Measurements from ENCODE around the gene MFSD11.
"Not testable (repeated sequence)": the region's sequence is repeated elsewhere in the genome, so short reads cannot be mapped to it uniquely, and the experiment has no call there.

MFSD11 gene

DNA sequence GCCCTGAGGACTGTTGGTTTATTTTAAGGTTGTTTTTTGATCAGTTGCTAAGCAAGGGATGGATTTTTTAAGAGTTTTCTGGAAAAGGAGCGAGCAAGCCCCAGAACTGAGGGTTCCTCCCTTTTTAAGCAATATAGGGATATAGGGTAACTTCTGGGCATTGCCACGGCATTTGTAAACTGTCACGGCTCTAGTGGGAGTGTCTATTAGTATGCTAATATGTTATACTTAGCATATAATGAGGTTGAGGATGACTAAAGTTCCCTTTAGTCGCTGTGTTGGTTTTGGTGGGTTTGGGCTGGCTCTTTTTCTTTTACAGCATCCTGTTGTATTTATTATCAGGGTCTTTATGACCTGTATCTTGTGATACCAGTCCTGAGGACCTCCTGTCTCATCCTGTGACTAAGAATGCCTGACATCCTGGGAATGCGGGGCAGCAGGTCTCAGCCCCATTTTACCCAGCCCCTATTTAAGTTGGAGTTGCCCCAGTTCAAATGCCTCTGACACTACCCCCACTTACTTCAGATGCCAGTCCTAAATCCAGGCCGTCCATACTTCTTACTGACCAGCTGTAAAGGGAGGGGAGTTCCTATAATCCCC is 59.4 kb downstream of the MFSD11 start:
- DNase-seq (ENCODE audit: low read depth) = no peak

DNA sequence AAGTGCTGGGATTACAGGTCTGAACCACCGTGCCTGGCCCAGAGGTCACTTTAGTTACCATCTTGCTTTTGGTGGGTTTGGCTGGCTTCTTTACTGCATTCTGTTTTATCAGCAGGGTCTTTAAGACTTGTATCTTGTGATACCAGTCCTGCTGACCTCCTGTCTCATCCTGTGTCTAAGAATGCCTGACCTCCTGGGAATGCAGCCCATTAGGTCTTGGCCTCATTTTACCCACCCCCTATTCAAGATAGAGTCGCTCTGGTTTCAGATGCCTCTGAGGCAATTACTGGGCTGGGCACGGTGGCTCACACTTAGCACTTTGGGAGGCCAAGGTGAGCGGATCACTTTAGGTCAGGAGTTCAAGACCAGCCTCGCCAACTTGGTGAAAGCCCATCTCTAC is 63.8 kb downstream of the MFSD11 start:
- no peak for DNase-seq (ENCODE audit: low read depth)

DNA sequence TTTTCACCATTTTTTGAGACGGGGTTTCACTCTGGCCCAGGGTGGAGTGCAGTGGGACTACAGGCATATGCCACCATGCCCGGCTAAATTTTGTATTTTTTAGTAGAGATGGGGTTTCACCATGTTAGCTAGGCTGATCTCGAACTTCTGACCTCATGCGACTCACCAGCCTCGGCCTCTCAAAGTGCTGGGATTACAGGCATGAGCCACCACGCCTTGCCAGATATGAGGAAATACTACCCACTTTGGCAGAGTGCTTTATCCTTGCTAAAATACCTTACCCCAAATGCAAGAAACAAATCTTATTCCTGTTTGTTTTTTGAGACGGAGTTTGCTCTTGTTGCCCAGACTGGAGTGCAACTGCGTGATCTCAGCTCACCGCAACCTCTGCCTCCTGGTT is 67.4 kb downstream of the MFSD11 start:
- DNase-seq (ENCODE audit: low read depth) = peak; percentile 64

DNA sequence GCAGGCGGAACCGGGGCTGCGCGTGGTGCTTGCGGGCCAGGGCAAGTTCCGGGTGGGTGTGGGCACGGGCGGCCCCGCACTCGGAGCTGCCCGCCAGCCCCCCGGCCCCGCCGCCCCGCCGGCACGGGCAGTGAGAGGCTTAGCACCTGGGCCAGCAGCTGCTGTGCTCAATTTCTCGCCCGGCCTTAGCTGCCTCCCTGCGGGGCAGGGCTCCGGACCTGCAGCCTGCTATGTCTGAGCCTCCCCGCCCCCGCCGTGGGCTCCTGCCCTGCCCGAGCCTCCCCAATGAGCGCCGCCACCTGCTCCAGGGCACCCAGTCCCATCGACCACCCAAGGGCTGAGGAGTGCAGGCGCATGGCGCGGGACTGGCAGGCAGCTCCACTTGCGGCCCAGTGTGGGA is 68.2 kb downstream of the MFSD11 start:
- DNase-seq (ENCODE audit: low read depth) = not testable (repeated sequence)

DNA sequence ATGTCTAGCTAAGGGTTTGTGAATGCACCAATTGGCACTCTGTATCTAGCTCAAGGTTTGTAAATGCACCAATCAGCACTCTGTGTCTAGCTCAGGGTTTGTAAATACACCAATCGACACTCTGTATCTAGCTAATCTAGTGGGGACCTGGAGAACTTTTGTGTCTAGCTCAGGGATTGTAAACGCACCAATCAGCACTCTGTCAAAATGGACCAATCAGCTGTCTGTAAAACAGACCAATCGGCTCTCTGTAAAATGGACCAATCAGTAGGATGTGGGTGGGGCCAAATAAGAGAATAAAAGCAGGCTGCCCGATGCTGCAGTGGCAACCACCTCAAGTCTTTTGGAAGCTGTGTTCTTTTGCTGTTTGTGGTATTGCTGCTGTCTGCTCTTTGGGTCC is 68.8 kb downstream of the MFSD11 start:
- not testable (repeated sequence) for DNase-seq (ENCODE audit: low read depth)

DNA sequence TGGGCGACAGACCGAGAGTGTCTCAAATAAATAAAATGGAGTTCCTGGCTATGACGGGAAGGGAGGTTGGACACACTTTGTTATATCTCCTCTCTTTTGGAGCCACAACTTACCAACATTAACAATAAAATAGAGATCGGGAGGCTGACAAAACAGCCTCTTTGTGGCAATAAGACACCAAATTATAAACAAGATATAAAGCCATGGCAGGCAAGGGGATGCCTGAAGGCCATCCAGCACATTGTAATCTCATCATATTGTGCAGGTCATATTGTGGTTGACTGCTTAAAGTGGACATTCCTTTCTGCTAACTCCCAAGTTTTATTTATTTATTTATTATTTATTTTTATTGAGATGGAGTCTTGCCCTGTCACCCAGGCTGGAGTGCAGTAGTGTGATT is 70.4 kb downstream of the MFSD11 start:
- DNase-seq (ENCODE audit: low read depth) = peak; percentile 11

DNA sequence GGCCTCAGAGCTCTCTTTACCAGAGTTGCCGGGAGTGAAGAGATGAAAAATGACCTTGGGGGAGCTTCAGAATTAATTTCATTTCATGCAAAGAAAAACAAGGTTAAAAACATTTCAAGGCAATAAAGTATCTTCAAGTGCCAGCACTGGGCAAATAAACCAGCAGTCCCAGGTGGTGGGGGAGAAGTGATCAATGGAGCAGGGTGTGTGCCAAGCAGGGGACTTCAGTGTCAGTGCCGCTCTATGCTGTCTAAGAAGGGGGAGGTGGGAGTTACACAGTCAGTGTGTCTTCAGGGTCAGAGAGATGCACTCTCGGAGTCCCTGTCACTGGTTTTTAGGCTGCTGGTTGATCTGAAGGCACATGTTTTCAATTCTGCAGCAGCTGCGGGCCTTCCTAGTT is 73.0 kb downstream of the MFSD11 start:
- no peak for DNase-seq (ENCODE audit: low read depth)

DNA sequence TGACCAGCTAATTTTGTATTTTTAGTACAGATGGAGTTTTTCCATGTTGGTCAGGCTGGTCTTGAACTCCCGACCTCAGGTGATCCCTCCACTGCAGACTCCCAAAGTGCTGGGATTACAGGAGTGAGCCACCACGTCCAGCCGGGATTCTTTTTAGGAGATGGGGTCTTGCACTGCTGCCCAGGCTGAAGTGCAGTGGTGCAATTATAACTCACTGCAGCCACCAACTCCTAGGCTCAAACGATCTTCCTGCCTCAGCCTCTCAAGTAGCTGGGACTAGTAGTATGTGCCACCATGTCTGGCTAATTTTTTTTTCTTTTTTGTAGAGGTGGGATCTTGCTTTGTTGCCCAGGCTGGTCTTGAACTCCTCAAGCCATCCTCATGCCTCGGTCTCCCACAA is 73.9 kb downstream of the MFSD11 start:
- no peak for DNase-seq (ENCODE audit: low read depth)

DNA sequence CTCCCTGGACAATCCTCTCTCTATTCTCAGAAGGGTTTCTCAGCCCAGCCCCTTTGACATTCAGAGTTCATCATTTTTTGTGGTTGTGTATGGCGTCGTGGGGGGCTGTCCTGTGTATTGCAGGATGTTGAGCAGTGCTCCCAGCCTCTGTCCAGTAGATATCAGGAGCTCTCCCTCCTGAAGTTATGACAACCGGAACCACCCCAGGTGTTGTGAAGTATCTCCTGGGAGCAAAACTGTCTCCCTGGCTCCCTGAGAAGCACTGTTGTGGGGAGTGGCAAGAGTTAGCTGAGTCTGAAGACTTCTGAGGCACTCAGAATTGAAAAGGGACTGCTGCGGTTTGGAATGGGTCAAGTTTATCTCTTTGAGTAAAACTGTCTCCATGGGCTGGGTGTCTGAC is 74.3 kb downstream of the MFSD11 start:
- DNase-seq (ENCODE audit: low read depth) = no peak

DNA sequence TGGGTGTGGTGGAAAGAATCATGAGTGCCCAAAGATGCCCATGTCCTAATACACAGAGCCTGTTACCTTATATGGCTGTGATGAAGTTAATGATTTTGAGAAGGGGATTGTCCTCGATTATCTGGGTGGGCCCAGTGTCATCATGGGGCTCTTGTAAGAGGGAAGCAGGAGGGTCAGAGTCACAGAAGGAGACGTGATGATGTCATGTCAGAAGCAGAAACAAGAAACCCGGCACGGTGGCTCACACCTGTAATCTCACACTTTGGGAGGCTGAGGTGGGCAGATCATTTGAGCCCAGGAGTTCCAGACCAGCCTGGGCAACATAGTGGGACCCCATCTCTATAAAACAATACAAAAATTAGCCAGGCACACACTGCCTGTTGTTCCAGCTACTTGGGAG is 75.0 kb downstream of the MFSD11 start:
- DNase-seq (ENCODE audit: low read depth) = no peak

DNA sequence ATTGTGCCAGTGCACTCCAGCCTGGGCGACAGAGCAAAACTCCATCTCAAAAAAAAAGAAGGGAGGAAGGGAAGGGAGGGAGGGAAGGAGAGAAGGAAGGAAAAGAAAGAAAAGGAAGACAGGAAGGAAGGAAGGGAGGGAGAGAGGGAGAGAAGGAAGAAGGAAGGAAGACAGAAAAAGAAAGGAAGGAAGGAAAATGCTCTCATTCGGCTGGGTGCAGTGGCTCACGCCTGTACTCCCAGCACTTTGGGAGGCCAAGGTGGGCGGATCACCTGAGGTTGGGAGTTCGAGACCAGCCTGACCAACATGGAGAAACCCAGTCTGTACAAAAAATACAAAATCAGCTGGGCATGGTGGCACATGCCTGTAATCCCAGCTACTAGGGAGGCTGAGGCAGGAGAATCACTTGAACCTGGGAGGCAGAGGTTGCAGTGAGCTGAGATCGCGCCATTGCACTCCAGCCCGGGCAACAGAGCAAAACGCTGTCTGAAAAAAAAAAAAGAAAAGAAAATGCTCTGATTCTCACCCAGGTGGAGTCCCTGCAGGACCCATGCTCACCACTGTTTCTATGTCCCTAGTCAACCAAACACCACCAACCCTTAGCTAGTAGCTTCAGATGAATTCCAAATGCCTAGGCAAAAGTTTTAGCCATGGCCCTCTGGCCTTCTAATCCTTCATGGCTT is 78.1 kb downstream of the MFSD11 start:
- DNase-seq (ENCODE audit: low read depth) = not testable (repeated sequence)

DNA sequence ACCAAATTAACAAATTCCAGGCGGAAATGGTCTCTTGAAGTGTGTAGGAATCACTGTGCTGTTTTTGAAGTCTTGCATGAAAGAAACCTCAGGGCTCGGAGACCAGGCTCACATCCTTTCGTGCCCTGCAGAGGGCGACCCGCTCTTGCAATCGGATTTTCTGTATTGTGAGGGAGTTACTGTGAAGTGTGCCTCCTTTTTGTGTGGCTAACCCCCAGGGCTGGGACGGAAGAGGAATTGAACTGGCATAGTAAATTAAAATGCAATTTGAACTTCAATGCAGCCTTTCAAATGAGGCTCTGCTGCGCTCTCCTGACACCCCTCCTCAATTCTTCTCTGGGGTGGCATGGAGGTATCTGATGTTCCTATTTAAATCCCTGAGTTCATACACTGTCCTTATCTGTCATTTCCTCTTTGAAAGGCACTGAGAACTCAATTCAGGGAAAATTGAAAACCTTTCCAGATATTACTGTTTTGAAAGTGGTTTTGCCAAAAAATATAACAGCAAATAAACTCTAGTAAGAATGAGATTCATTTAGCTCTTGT is 78.7 kb downstream of the MFSD11 start:
- DNase-seq (ENCODE audit: low read depth) = peak; percentile 61

DNA sequence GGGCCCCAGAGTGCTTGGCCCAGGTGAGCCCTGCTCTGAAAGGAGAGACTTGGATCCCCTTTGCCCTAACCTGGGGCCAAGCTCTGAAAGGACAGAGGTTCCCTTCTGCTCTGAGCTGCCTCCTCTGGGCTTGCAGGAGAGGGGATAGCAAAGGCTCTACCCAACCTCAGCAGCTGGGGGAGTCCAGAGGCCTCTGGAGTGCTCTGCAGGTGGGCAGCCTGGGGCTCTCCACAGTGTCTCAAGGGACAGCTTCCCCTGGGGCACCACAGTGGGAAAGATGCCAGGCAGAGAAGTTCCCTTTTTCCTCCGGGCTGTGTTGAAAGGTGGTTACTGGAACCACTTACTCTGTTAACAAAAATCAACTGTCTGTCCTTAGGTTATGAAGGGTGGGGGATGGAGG is 82.1 kb downstream of the MFSD11 start:
- DNase-seq (ENCODE audit: low read depth) = no peak

DNA sequence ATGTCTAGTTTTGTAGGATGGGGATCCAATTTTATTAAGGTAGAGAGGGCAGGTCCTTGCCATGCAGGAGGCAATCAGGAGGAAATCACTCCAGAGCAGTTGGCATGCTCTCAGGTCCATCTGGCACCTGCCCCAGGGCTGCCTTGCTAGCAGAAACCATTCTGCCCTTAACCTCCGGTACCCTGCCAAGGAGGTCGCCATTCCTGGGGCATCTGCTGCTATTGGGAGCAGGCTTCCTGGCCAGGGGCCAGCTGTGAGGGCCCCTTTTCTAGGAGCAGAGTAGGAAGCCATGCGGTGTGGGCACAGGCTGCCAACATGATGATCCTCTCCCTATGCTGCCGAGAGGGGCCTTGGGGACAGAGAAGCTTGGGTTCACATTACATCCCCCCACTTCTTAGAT is 82.6 kb downstream of the MFSD11 start:
- no peak for DNase-seq (ENCODE audit: low read depth)

DNA sequence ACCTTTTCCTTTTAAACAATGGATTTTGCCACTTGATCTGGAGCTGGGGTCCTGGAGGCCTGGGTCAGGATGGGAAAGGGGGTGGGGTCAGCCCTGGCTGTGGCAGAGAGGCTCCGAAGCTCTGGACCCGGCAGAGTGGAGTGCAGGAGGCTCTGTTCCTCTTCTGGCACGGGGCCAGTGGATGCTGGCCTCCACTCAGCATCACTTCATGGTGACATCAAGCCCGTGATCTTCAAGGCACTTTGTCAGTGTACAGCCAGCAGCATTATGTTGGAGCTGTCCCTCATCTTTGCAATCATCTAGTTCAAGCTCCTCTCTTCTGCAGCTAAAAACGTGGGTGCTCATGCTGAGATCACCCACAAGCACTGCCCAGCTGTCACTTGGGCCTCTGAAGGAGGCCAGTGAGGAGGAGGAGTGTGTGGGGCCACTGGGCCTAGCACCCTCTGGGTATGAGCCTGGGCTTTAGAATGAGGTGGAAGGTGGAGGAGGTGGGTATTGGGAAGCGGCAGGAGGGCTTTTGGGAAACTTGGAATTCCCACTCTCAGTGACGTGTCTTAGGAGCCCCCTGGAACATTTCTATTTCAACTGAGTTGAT is 84.4 kb downstream of the MFSD11 start:
- DNase-seq (ENCODE audit: low read depth) = no peak

DNA sequence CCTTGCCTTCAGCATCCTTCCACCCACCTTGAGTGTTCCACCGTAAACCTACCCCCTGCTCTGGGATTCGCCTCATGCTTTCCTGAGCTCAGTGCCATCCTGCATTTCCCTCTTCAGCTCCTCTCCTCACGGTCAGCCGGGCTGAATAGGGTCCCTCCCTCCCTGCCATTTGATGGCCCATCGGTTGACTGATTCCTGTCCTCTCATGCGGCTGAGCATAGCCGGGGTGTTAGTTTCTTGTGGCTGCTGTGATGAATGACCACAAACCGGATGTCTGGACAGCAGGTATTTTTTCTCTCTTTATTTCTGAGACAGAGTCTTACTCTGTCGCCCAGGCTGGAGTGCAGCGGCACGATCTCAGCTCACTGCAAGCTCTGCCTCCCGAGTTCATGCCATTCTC is 86.2 kb downstream of the MFSD11 start:
- no peak for DNase-seq (ENCODE audit: low read depth)

DNA sequence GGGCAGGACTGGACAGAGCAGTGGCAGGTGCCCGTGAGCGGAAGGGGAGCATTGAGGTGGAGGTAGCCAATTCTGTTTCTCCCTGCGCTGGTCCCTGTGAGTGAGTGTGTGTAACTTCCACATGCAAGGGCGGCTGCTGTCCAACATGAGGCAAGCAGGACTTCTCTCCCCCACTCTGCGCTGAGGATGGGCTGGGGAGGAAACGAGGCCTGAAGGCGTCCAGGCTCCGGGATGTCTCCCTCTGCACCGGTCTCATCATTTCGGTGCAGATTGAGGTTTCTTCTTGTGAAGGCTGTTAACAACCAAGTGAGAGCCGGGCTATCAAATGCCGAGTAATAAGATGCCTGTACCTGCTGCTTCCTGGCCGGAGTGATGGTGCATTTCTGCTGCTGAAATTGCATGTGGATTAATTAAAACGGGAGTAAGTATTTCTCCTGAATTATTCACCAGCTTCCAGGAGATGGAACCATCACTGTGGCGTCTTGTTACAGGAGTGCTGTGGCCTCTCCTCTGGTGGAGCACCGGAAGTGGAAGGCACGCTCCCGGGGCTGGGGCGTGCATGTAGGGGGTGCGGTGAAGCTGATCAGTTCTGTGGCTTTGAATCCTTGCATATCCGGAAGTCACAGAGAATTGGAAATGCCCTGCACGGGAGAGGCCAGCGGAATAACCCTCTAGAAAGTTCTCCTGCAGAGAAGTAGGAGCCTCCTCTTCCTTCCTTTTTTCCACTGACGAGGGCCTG is 88.6 kb downstream of the MFSD11 start:
- peak; percentile 10 for DNase-seq (ENCODE audit: low read depth)

DNA sequence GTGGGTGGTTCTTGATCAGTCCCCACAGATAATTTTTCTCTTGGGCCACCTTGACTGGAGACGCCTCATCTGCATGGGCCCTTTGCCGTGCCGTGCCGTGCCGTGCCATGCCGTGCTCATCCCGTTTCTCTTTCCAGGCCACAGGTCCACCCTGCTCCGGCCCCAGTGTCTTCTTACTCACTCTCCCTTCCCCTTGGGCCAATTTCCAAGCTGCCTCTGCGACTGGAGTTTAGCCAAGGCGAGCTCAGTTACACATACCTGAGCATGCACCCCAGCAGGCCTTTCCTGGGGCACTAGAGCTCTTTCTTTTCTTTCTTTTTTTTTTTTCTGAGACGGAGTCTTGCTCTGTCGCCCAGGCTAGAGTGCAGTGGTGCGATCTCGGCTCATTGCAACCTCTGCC is 89.8 kb downstream of the MFSD11 start:
- DNase-seq (ENCODE audit: low read depth) = peak; percentile 14

Measured in iris pigment epithelial cell (primary cell).